Suprapubic skin (tissue), 3 donors: ENCODE measurements around the gene SLC4A1AP.

Experiments
- CTCF ChIP-seq, 2 donors: fragments of 200-600 bp in 1 of 2; fragments of 450-650 bp in 1 of 2; sonication (generic) in 1 of 2; IDR thresholded peaks; one replicate each; pipeline ENCODE4 v1.5.1; 2016 to 2019; ENCODE audit warnings: antibody characterized with exemption in 2 of 2, mild to moderate bottlenecking in 1 of 2, moderate library complexity in 1 of 2
- POLR2A ChIP-seq, 2 donors: fragments of 450-650 bp; IDR thresholded peaks; one replicate each; pipeline ENCODE4 v1.6.1; 2017; ENCODE audit warnings: antibody characterized with exemption in 2 of 2, mild to moderate bottlenecking in 2 of 2, moderate library complexity in 2 of 2

GRCh38 chr2:27730980-27731691 is 67.4 kb downstream of the SLC4A1AP start:
- TF ChIP-seq CTCF (IDR thresholded peaks at IDR 0.05) (no peak), POLR2A (IDR thresholded peaks at IDR 0.05) (no peak)
